Caco-2 (cell line): ENCODE data around the gene ZNF609. TPM values are rescaled to one million over a fixed set of nuclear protein-coding genes. Genes with fewer than 3 reads are reported as not detected.

Experiments used
- BruUV-seq: library from RNA; stranded (reverse); fragments of 400-500 nt; replicated peaks from 2 replicates; lab custom pipeline; 2021; lab: Mats Ljungman, UMichigan
- CTCF ChIA-PET: fragments of 300-600 bp; sonication (Branson Sonifier 250); formaldehyde crosslinking; loops from one replicate; lab custom pipeline; 2022; ENCODE audit warnings: antibody characterized with exemption; lab: Charles Lee
- POLR2A ChIA-PET: fragments of 300-600 bp; sonication (Branson Sonifier 250); formaldehyde crosslinking; loops from one replicate; lab custom pipeline; 2022; ENCODE audit warnings: antibody characterized with exemption; lab: Charles Lee
- DNase-seq, 2 experiments: peaks; one replicate each; pipeline versions ENCODE4 v3.0.0 to v3.0.0-alpha.2; 2020 to 2022
- H3K27me3 ChIP-seq: replicated peaks from 2 replicates; pipeline ENCODE4 v1.6.0; 2011; ENCODE audit warnings: low read length; ENCODE audit not compliant: control insufficient read depth, insufficient read depth
- H3K36me3 ChIP-seq: 2 replicates; pipeline ENCODE4 v1.5.1; 2011; ENCODE audit warnings: low read length; ENCODE audit not compliant: control insufficient read depth, insufficient read depth
- H3K4me1 ChIP-seq: fragments of 250-450 bp; sonication (Bioruptor Pico); 2 replicates; pipeline ENCODE4 v1.5.1; 2020; ENCODE audit warnings: mild to moderate bottlenecking
- H3K4me3 ChIP-seq: 2 replicates; pipeline ENCODE4 v1.5.1; 2011; ENCODE audit warnings: low read depth, mild to moderate bottlenecking, control low read depth, low read length
- H3K9me3 ChIP-seq: fragments of 250-450 bp; sonication (Bioruptor Pico); 2 replicates; pipeline ENCODE4 v1.5.1; 2020; ENCODE audit warnings: mild to moderate bottlenecking, moderate library complexity
- H3K27ac Mint-ChIP-seq: one replicate; pipeline ENCODE4 v1.8.0; 2022; ENCODE audit warnings: mixed read lengths; ENCODE audit not compliant: unreplicated experiment
- H3K27me3 Mint-ChIP-seq: one replicate; pipeline ENCODE4 v1.8.0; 2022; ENCODE audit warnings: mixed read lengths; ENCODE audit not compliant: insufficient read depth, unreplicated experiment
- H3K36me3 Mint-ChIP-seq: one replicate; pipeline ENCODE4 v1.8.0; 2022; ENCODE audit warnings: mild to moderate bottlenecking, mixed read lengths; ENCODE audit not compliant: insufficient read depth, unreplicated experiment
- H3K4me1 Mint-ChIP-seq: one replicate; pipeline ENCODE4 v1.8.0; 2022; ENCODE audit warnings: low read depth, mixed read lengths; ENCODE audit not compliant: unreplicated experiment
- H3K4me3 Mint-ChIP-seq: one replicate; pipeline ENCODE4 v1.8.0; 2022; ENCODE audit warnings: mild to moderate bottlenecking, moderate library complexity, mixed read lengths; ENCODE audit not compliant: unreplicated experiment
- H3K9me3 Mint-ChIP-seq: one replicate; pipeline ENCODE4 v1.8.0; 2022; ENCODE audit warnings: mixed read lengths; ENCODE audit not compliant: unreplicated experiment
- CTCF ChIP-seq, 2 experiments: fragments of 200-600 bp in 1 of 2; IDR thresholded peaks; 1 replicate in 1 of 2; 2 replicates in 1 of 2; pipeline versions ENCODE4 v1.5.1 to v1.8.0; 2011 to 2022; ENCODE audit warnings: antibody characterized with exemption in 1 of 2, control low read depth in 1 of 2, inconsistent platforms in 1 of 2, low read depth in 1 of 2, low read length in 1 of 2, mild to moderate bottlenecking in 1 of 2, moderate library complexity in 1 of 2; ENCODE audit not compliant: insufficient read depth in 1 of 2, severe bottlenecking in 1 of 2, unreplicated experiment in 1 of 2
- intact Hi-C: fragments of 100-400 bp; cut with micrococcal nuclease; formaldehyde crosslinking; loops from one replicate; pipeline ENCODE4 v1.10.0; 2022; ENCODE audit not compliant: unreplicated experiment
- total RNA-seq: library from RNA; stranded (reverse); gene quantifications from 2 replicates; pipeline ENCODE4 v1.2.3, GENCODE V29; 2022

Gene ZNF609
- total RNA-seq, 1 experiment from 2014 or later: 30.1 TPM

- BruUV-seq: no TSS peak
- H3K36me3 Mint-ChIP-seq: no peaks in the 10 kb centered on the region
- H3K9me3 Mint-ChIP-seq: no peaks in the 10 kb centered on the region
- no peaks in the 10 kb centered on the region for H3K27me3 Mint-ChIP-seq
- TF ChIP-seq CTCF (IDR thresholded peaks at IDR 0.05; ENCODE audit: insufficient read depth in 1 of 2, low read depth in 1 of 2, low read length in 1 of 2, severe bottlenecking in 1 of 2, unreplicated experiment in 1 of 2): no peak
- intact Hi-C loops: no loop called here
- ChIA-PET POLR2A (no interaction called here), CTCF (no interaction called here)
- no peaks in the 10 kb centered on the region for H3K27me3 ChIP-seq
- no peak overlapping the region for H3K27ac Mint-ChIP-seq
- peaks cover under 1% of the 10 kb centered on the region for H3K4me1 Mint-ChIP-seq
- H3K9me3 ChIP-seq: no peaks in the 10 kb centered on the region
- H3K36me3 ChIP-seq: 0 out of 2 replicates have a peak, but pooled peaks cover 2% of the 10 kb centered on the region
- H3K4me3 ChIP-seq: no peak overlapping the region
- H3K4me3 Mint-ChIP-seq: no peak overlapping the region
- DNase-seq: no peak
- H3K4me1 ChIP-seq: peaks cover 8% of the 10 kb centered on the region; the same call in 1 of the 2 replicates
These were observed 70.5 kb downstream of the ZNF609 start for GRCh38 chr15:64530918-64531317.

GRCh38 chr15:64532521-64533315 lies 72.3 kb downstream of the ZNF609 start:
- Mint-ChIP-seq H3K9me3 (no peaks in the 10 kb centered on the region), H3K27me3 (no peaks in the 10 kb centered on the region), H3K27ac (no peak overlapping the region), H3K4me1 (peaks cover 7% of the 10 kb centered on the region), H3K4me3 (no peak overlapping the region), H3K36me3 (no peaks in the 10 kb centered on the region)
- no peaks in the 10 kb centered on the region for H3K27me3 ChIP-seq
- intact Hi-C loops: no loop called here
- POLR2A ChIA-PET: no interaction called here
- H3K4me3 ChIP-seq: no peak overlapping the region
- DNase-seq: no peak
- H3K36me3 ChIP-seq: 0 out of 2 replicates have a peak, but pooled peaks cover 2% of the 10 kb centered on the region
- CTCF ChIA-PET: no interaction called here
- no peaks in the 10 kb centered on the region for H3K9me3 ChIP-seq
- H3K4me1 ChIP-seq: peaks cover 9% of the 10 kb centered on the region; the same call in 1 of the 2 replicates
- BruUV-seq: no TSS peak
- TF ChIP-seq CTCF (IDR thresholded peaks at IDR 0.05; ENCODE audit: insufficient read depth in 1 of 2, low read depth in 1 of 2, low read length in 1 of 2, severe bottlenecking in 1 of 2, unreplicated experiment in 1 of 2): no peak

- peaks cover 9% of the 10 kb centered on the region; the same call in 1 of the 2 replicates for H3K4me1 ChIP-seq
- ChIA-PET CTCF (interaction anchor here (0.5 kb wide), 1 partner anchor 31 kb away, joined by 3 read pairs; no protein-coding TSS in a partner anchor), POLR2A (no interaction called here)
- H3K36me3 ChIP-seq: no peaks in the 10 kb centered on the region
- no peaks in the 10 kb centered on the region for H3K27me3 ChIP-seq
- H3K9me3 ChIP-seq: no peaks in the 10 kb centered on the region
- intact Hi-C loops: no loop called here
- no peak for DNase-seq
- Mint-ChIP-seq H3K27me3 (no peaks in the 10 kb centered on the region), H3K4me1 (peaks cover 7% of the 10 kb centered on the region), H3K9me3 (no peaks in the 10 kb centered on the region), H3K27ac (peak overlapping the region; percentile 64), H3K36me3 (no peaks in the 10 kb centered on the region), H3K4me3 (no peak overlapping the region)
- no peak for TF ChIP-seq CTCF (IDR thresholded peaks at IDR 0.05; ENCODE audit: insufficient read depth in 1 of 2, low read depth in 1 of 2, low read length in 1 of 2, severe bottlenecking in 1 of 2, unreplicated experiment in 1 of 2)
- no TSS peak for BruUV-seq
- no peak overlapping the region for H3K4me3 ChIP-seq
These were observed 75.3 kb downstream of the ZNF609 start for GRCh38 chr15:64535460-64536243.
